RCC 7860 (cell line): ENCODE results near the gene KRTAP12-4.
"Not testable (repeated sequence)": the region's sequence is repeated elsewhere in the genome, so short reads cannot be mapped to it uniquely, and the experiment has no call there.

ENCODE experiments used
- DNase-seq: peaks from one replicate; pipeline ENCODE4 v3.0.0-alpha.2; 2015; ENCODE audit warnings: low spot score
- FAIRE-seq: peaks from 2 replicates; lab custom pipeline; 2012; peaks lifted over from hg19 to GRCh38; lab: Jason Lieb, UNC

KRTAP12-4 gene, protein sequence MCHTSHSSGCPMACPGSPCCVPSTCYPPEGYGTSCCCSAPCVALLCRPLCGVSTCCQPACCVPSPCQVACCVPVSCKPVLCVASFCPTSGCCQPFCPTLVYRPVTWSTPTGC

GRCh38 chr21:44654576-44655175 is at the start of gene KRTAP12-4:
Gene KRTAP12-4, minus strand, starts transcription at chr21:44654659. Its CDS starts 45 bp downstream, at chr21:44654614.
- DNase-seq (no peak), FAIRE-seq (no peak)

- DNase-seq (no peak), FAIRE-seq (no peak)
Observed at GRCh38 chr21:44703731-44704635, 49.5 kb upstream of the KRTAP12-4 start.

GRCh38 chr21:44702973-44703730 is 48.7 kb upstream of the KRTAP12-4 start:
- FAIRE-seq, result no peak
- no peak for DNase-seq

GRCh38 chr21:44702111-44702972 is 47.9 kb upstream of the KRTAP12-4 start:
- DNase-seq (no peak), FAIRE-seq (no peak)

GRCh38 chr21:44701541-44701940 is 47.1 kb upstream of the KRTAP12-4 start:
- FAIRE-seq, result no peak
- DNase-seq, result no peak

DNA sequence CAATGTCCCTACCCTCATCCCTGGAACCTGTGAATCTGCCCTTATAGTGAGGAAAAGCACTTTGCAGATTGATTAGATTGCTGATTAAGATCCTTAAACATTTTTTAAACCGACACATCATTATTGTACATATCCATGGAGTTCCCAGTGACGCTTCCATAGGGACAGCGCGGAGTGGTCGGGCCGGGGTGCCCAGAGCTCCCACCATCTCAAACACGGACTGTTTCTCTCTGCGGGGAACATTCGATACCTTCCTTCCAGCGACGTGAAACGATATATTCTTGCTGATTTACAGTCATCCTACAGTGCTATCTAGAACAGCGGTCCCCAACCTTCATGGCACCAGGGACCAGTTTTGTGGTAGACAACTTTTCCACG is 46.6 kb upstream of the KRTAP12-4 start:
- DNase-seq, result no peak
- no peak for FAIRE-seq

- FAIRE-seq, result no peak
- DNase-seq, result no peak
Observed at GRCh38 chr21:44700101-44701022, 45.9 kb upstream of the KRTAP12-4 start.

- FAIRE-seq (no peak), DNase-seq (no peak)
Observed at GRCh38 chr21:44699502-44700001, 45.1 kb upstream of the KRTAP12-4 start.

DNA sequence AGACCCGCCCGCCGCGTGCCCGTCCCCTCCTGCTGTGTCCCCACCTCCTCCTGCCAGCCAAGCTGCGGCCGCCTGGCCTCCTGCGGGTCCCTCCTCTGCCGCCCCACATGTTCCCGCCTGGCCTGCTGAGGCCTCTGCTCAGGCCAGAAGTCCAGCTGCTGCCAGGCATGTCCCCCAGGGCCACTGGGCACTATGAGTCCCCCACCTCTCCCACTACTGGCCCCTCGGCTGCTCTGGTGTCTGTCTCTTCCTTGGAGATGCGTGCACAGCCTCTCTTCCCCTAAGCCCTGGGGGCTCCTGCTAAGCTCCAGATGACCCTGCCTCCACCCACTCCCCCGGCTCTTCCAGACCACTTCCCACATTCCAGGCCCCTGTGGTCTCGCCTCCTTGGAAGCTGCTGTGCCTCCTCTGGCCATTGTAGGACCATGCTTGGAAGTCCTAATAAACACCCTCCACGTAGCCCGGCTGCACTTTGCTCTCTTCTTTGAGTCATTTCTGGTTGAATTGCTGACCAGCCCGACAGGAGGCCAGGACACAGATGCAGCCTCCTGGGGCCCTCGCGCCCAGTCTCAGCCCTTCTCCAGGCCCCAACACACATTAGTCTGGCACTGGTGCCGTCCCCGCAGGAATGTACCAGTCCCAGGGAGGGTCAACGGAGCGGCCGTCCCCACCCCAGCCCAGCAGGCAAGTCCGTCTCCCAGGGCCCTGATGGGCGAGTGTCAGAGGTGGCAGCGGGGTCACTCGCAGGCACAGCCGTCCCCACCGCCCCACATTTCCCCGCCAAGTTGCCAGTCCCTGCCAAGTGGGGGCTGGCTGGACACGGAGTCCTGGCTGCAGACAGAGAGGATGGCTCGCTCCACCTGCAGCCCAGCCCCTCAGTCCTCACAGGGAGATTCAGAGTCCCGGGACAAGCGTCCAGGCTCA is 43.6 kb upstream of the KRTAP12-4 start:
- FAIRE-seq (no peak), DNase-seq (no peak)

DNA sequence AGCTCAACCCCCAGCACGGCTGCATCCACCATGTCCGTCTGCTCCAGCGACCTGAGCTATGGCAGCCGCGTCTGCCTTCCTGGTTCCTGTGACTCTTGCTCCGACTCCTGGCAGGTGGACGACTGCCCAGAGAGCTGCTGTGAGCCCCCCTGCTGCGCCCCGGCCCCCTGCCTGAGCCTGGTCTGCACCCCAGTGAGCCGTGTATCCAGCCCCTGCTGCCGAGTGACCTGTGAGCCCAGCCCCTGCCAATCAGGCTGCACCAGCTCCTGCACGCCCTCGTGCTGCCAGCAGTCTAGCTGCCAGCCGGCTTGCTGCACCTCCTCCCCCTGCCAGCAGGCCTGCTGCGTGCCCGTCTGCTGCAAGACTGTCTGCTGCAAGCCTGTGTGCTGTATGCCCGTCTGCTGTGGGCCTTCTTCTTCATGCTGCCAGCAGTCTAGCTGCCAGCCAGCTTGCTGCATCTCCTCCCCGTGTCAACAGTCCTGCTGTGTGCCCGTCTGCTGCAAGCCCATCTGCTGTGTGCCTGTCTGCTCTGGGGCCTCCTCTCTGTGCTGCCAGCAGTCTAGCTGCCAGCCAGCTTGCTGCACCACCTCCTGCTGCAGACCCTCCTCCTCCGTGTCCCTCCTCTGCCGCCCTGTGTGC is 42.8 kb upstream of the KRTAP12-4 start, which contains the start of gene KRTAP10-12:
KRTAP10-12 (plus strand) TSS at position 1 of the 639 bp plus-strand sequence; CDS start at position 31, 30 bp downstream.
- not testable (repeated sequence) for FAIRE-seq, DNase-seq

GRCh38 chr21:44696572-44696971 is 42.1 kb upstream of the KRTAP12-4 start:
- DNase-seq (no peak), FAIRE-seq (no peak)

DNA sequence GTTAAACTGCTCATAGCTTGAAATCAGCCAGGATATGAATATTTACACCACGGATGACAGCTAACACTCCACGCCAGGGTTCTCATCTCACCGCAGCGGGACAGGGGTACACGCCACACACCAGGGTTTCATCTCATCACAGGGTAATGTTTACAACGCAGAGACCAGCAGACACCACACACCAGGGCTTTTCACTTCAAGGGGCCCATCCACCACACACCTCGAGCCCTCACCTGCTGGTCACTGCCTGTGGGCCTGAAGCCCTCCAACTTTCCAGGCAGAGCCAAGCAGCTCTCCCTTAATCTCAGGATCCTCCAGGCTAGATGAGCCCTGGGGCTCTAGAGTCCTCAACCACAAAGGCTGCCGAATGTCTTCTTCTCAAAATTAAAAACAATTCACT is 41.2 kb upstream of the KRTAP12-4 start:
- no peak for DNase-seq
- FAIRE-seq, result no peak

- no peak for FAIRE-seq
Observed at GRCh38 chr21:44695184-44695583, 40.7 kb upstream of the KRTAP12-4 start.

DNA sequence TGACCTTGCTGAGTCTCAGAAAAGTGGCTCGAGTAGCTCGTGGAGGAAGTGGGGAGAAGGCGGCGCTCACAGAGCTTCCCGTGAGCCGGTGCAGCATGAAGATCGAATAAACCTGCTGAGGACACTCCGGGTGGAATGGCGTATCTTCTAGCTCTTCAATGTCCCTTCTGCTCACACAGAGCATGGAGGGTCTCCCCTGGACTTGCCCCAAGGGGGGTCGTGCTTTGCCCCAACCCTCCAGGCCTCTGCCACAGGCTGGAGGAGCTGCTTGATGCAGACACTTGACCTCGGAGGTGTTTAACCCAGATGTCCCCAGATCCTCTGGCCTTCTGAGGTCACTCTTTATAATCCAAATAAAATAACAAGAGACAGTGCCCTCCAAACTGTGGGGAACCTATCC is 40.3 kb upstream of the KRTAP12-4 start:
- FAIRE-seq (no peak), DNase-seq (no peak)

More at GRCh38 chr21:44695184-44695583, 40.7 kb upstream of the KRTAP12-4 start:
- no peak for DNase-seq

- DNase-seq (no peak), FAIRE-seq (no peak)
Observed at GRCh38 chr21:44692798-44693512, 38.5 kb upstream of the KRTAP12-4 start.

GRCh38 chr21:44691686-44692085 is 37.2 kb upstream of the KRTAP12-4 start:
- FAIRE-seq (no peak), DNase-seq (no peak)

- not testable (repeated sequence) for DNase-seq, FAIRE-seq
Observed at GRCh38 chr21:44689740-44690139, 35.3 kb upstream of the KRTAP12-4 start.
